Hepatocyte (in vitro differentiated cells): ENCODE results near the gene CD300H.

Experiments
- CTCF ChIP-seq: fragments of 200-600 bp; sonication (generic); IDR thresholded peaks from 2 replicates; pipeline ENCODE4 v1.5.1; 2016; ENCODE audit warnings: antibody characterized with exemption, mild to moderate bottlenecking; ENCODE audit not compliant: poor library complexity
- EZH2 ChIP-seq: fragments of 200-600 bp; sonication (generic); IDR thresholded peaks from 2 replicates; pipeline ENCODE4 v1.6.1; 2016; ENCODE audit warnings: antibody characterized with exemption, mild to moderate bottlenecking, borderline replicate concordance
- EZH2phosphoT487 ChIP-seq: fragments of 200-600 bp; sonication (generic); IDR thresholded peaks from one replicate; pipeline ENCODE4 v1.6.1; 2018; ENCODE audit warnings: antibody characterized with exemption, mild to moderate bottlenecking, low read depth, moderate library complexity; ENCODE audit not compliant: unreplicated experiment, severe bottlenecking

GRCh38 chr17:74573169-74573568 lies 5.9 kb upstream of the CD300H start:
- TF ChIP-seq CTCF = no peak
- TF ChIP-seq EZH2phosphoT487 = no peak
- no peak for TF ChIP-seq EZH2
